GM12878 (cell line): ENCODE measurements around the gene MILR1. TPM values are rescaled to one million over a fixed set of nuclear protein-coding genes. Genes with fewer than 3 reads are reported as not detected.

Source experiments
- ASH2L ChIP-seq: fragments of 300-600, 200-600 bp; sonication (generic); IDR thresholded peaks from 2 replicates; pipeline ENCODE4 v1.6.1; 2017; ENCODE audit warnings: low read depth, mild to moderate bottlenecking, borderline replicate concordance
- CHD4 ChIP-seq: fragments of 200-600 bp; sonication (generic); IDR thresholded peaks from 2 replicates; pipeline ENCODE4 v1.6.1; 2016; ENCODE audit warnings: mild to moderate bottlenecking
- GABPA ChIP-seq: IDR thresholded peaks from 2 replicates; pipeline ENCODE4 v1.6.1; 2014; ENCODE audit warnings: antibody characterized with exemption, low read depth, mild to moderate bottlenecking, inconsistent platforms
- GATAD2B ChIP-seq: fragments of 450-650 bp; conservative IDR thresholded peaks from 2 replicates; pipeline ENCODE4 v1.6.1; 2017; ENCODE audit warnings: low read depth, mild to moderate bottlenecking, moderate library complexity
- HDAC6 ChIP-seq: fragments of 200-600 bp; sonication (generic); IDR thresholded peaks from one replicate; pipeline ENCODE4 v1.8.0; 2017; ENCODE audit warnings: antibody characterized with exemption; ENCODE audit not compliant: unreplicated experiment
- IRF3 ChIP-seq: fragments of 450-650 bp; IDR thresholded peaks from 2 replicates; pipeline ENCODE4 v1.6.1; 2014; ENCODE audit warnings: mild to moderate bottlenecking
- IRF4 ChIP-seq: IDR thresholded peaks from 2 replicates; pipeline ENCODE4 v1.6.1; 2011; ENCODE audit warnings: low read depth, low read length
- MXI1 ChIP-seq: fragments of 150-350 bp; IDR thresholded peaks from 2 replicates; pipeline ENCODE4 v1.6.1; 2011; ENCODE audit warnings: low read depth, mild to moderate bottlenecking, inconsistent platforms, low read length, improper control_type of control experiment
- NRF1 ChIP-seq: conservative IDR thresholded peaks from 2 replicates; pipeline ENCODE4 v1.6.1; 2011; ENCODE audit warnings: mild to moderate bottlenecking, low read depth, low read length, improper control_type of control experiment
- PKNOX1 ChIP-seq: fragments of 450-650 bp; IDR thresholded peaks from 2 replicates; pipeline ENCODE4 v1.6.1; 2016; ENCODE audit warnings: mild to moderate bottlenecking
- PML ChIP-seq: IDR thresholded peaks from 2 replicates; pipeline ENCODE4 v1.6.1; 2012; ENCODE audit warnings: low read length, inconsistent platforms
- RAD21 ChIP-seq: IDR thresholded peaks from 2 replicates; pipeline ENCODE4 v1.6.1; 2011; ENCODE audit warnings: mild to moderate bottlenecking, low read depth, low read length, moderate library complexity; ENCODE audit not compliant: insufficient read depth
- RBBP5 ChIP-seq: fragments of 200-600 bp; sonication (generic); conservative IDR thresholded peaks from 2 replicates; pipeline ENCODE4 v1.6.1; 2016
- RCOR1 ChIP-seq: conservative IDR thresholded peaks from 2 replicates; pipeline ENCODE4 v1.6.1; 2012; ENCODE audit warnings: low read depth, low read length, improper control_type of control experiment
- RUNX3 ChIP-seq: IDR thresholded peaks from 2 replicates; pipeline ENCODE4 v1.6.1; 2012; ENCODE audit warnings: low read length, inconsistent platforms
- SMARCA5 ChIP-seq: fragments of 450-650 bp; IDR thresholded peaks from 2 replicates; pipeline ENCODE4 v1.6.1; 2017; ENCODE audit warnings: mild to moderate bottlenecking
- TCF7 ChIP-seq: IDR thresholded peaks from 2 replicates; pipeline ENCODE4 v1.6.1; 2014; ENCODE audit warnings: antibody characterized with exemption, borderline replicate concordance
- WRNIP1 ChIP-seq: IDR thresholded peaks from 2 replicates; pipeline ENCODE4 v1.6.1; 2011; ENCODE audit warnings: low read depth, low read length, improper control_type of control experiment, borderline replicate concordance
- ZBTB33 ChIP-seq: fragments of 450-650 bp; IDR thresholded peaks from 2 replicates; pipeline ENCODE4 v1.6.1; 2017; ENCODE audit warnings: mild to moderate bottlenecking
- ZNF207 ChIP-seq: fragments of 450-650 bp; IDR thresholded peaks from 2 replicates; pipeline ENCODE4 v1.6.1; 2014; ENCODE audit warnings: antibody characterized with exemption, mild to moderate bottlenecking, borderline replicate concordance
- polyA plus RNA-seq, 11 experiments: library from polyadenylated mRNA; depleted of rRNA in 4 of 11; unstranded in 6 of 11; stranded (reverse) in 5 of 11; fragments of >200 nt; fragmentation: Nextera tagmentation in 4 of 11; fragmentation: Illumina TruSeq in 1 of 11; extraction: Ambion mirVana in 4 of 11; extraction: Trizol in 1 of 11; gene quantifications; 1 replicate in 1 of 11; 2 replicates in 10 of 11; pipeline versions ENCODE4 v1.2.1 to v1.2.3, GENCODE V29; 2011 to 2016; ENCODE audit warnings: inconsistent platforms in 2 of 11, missing spikeins in 2 of 11, low read depth in 1 of 11
- total RNA-seq, 4 experiments: library from RNA; depleted of rRNA in 3 of 4; stranded (reverse); fragments of >200 nt in 3 of 4; fragmentation: Illumina TruSeq in 1 of 4; extraction: Trizol in 1 of 4; gene quantifications; 2 replicates each; pipeline versions ENCODE4 v1.2.1 to v1.2.3, GENCODE V29; 2013 to 2021
- TF ChIP-seq, protein P1 (sequence below): IDR thresholded peaks from 2 replicates; pipeline ENCODE4 v1.6.1; 2012; ENCODE audit warnings: low read length, inconsistent platforms
- TF ChIP-seq, protein P2 (sequence below): fragments of 450-650 bp; formaldehyde crosslinking; IDR thresholded peaks from 2 replicates; pipeline ENCODE4 v1.4.0; 2022; ENCODE audit warnings: mild to moderate bottlenecking, moderate library complexity

The MILR1 gene
- total and polyA plus RNA-seq, 10 of the 15 experiments (the other 5 are each of a cell fraction or from before 2014, with no cell fraction given) = 2.0 to 47.2 (median 17.2) TPM

- TF ChIP-seq NRF1 (no peak), ZBTB33 (peak; percentile 25; the same call in 1 of the 2 replicates), IRF4 (no peak), TCF7 (no peak), PML (no peak), GATAD2B (no peak), HDAC6 (peak; percentile 35), PKNOX1 (peak; percentile 46; the same call in 1 of the 2 replicates), ZNF207 (peak; percentile 79), RAD21 (no peak), IRF3 (no peak), GABPA (no peak), WRNIP1 (peak; percentile 64; the same call in 1 of the 2 replicates), RCOR1 (no peak), ASH2L (peak; percentile 59; the same call in 1 of the 2 replicates), RUNX3 (no peak), CHD4 (no peak), RBBP5 (no peak), MXI1 (peak; percentile 86), SMARCA5 (0 out of 2 replicates have a peak, but pooled peaks have one; percentile 43)
- TF ChIP-seq, protein P1, sequence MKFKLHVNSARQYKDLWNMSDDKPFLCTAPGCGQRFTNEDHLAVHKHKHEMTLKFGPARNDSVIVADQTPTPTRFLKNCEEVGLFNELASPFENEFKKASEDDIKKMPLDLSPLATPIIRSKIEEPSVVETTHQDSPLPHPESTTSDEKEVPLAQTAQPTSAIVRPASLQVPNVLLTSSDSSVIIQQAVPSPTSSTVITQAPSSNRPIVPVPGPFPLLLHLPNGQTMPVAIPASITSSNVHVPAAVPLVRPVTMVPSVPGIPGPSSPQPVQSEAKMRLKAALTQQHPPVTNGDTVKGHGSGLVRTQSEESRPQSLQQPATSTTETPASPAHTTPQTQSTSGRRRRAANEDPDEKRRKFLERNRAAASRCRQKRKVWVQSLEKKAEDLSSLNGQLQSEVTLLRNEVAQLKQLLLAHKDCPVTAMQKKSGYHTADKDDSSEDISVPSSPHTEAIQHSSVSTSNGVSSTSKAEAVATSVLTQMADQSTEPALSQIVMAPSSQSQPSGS = no peak
- TF ChIP-seq, protein P2, sequence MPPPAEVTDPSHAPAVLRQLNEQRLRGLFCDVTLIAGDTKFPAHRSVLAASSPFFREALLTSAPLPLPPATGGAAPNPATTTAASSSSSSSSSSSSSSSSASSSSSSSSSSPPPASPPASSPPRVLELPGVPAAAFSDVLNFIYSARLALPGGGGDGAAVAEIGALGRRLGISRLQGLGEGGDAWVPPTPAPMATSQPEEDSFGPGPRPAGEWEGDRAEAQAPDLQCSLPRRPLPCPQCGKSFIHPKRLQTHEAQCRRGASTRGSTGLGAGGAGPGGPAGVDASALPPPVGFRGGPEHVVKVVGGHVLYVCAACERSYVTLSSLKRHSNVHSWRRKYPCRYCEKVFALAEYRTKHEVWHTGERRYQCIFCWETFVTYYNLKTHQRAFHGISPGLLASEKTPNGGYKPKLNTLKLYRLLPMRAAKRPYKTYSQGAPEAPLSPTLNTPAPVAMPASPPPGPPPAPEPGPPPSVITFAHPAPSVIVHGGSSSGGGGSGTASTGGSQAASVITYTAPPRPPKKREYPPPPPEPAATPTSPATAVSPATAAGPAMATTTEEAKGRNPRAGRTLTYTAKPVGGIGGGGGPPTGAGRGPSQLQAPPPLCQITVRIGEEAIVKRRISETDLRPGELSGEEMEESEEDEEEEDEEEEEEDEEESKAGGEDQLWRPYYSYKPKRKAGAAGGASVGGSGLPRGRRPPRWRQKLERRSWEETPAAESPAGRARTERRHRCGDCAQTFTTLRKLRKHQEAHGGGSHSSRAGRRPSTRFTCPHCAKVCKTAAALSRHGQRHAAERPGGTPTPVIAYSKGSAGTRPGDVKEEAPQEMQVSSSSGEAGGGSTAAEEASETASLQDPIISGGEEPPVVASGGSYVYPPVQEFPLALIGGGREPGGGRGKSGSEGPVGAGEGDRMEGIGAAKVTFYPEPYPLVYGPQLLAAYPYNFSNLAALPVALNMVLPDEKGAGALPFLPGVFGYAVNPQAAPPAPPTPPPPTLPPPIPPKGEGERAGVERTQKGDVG (CRISPR knock-in tag) = no peak
These were observed 56.7 kb downstream of the MILR1 start (continued) for GRCh38 chr17:64505340-64506200.
